ENCODE data around the gene RNF14.

DNA sequence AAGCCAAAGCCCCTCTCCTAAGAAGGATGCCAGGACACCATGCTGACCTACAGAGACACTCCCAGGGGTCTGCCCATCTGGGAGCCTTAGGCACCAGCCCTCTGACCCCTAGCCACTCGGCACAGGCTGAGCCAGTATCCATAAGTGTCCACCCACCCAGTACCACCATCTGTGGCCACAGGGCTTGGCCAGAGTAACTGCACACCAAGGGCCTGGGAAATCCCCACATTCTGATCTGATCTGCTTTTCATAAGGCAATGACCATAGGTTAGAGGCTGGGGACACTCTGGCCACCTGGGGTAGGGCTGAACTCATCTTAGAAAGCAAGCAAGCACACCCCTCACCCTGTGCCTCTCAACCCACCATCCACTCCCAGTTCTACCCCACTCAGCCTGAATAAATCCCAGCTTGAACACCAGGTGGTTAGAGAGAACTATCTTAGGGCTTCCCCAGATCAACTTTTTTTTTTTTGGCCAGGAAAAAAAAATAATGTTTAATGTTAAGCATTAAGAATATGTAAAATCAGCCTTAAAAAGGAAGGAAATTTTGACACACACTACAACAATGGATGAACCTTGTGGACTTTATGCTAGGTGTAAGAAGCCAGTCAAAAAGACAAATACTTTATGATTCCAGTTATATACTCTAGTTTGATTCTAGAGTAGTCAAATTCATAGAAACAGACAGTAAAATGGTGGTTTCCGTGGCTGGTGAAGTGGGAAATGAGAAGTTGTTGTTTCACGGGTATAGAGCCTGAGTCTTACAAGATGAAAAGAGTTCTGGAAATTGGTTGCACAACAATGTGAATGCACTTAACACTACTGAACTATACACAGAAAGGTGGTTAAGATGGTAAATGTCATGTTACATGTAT is 37.7 kb downstream of the RNF14 start:
- TF ChIP-seq NFIC (IDR thresholded peaks at IDR 0.05) (no peak), EGR1 (IDR thresholded peaks at IDR 0.05) (no peak), CEBPB (IDR thresholded peaks at IDR 0.05) (no peak), YY1 (IDR thresholded peaks at IDR 0.05; ENCODE audit: low read depth) (no peak), EP300 (IDR thresholded peaks at IDR 0.05; ENCODE audit: borderline replicate concordance) (no peak), FOXM1 (IDR thresholded peaks at IDR 0.05; ENCODE audit: borderline replicate concordance, low read depth) (no peak), TAF1 (IDR thresholded peaks at IDR 0.05; ENCODE audit: low read depth) (no peak), TEAD4 (IDR thresholded peaks at IDR 0.05) (no peak), RAD21 (IDR thresholded peaks at IDR 0.05; ENCODE audit: low read depth) (no peak)
- TF ChIP-seq, protein P1, sequence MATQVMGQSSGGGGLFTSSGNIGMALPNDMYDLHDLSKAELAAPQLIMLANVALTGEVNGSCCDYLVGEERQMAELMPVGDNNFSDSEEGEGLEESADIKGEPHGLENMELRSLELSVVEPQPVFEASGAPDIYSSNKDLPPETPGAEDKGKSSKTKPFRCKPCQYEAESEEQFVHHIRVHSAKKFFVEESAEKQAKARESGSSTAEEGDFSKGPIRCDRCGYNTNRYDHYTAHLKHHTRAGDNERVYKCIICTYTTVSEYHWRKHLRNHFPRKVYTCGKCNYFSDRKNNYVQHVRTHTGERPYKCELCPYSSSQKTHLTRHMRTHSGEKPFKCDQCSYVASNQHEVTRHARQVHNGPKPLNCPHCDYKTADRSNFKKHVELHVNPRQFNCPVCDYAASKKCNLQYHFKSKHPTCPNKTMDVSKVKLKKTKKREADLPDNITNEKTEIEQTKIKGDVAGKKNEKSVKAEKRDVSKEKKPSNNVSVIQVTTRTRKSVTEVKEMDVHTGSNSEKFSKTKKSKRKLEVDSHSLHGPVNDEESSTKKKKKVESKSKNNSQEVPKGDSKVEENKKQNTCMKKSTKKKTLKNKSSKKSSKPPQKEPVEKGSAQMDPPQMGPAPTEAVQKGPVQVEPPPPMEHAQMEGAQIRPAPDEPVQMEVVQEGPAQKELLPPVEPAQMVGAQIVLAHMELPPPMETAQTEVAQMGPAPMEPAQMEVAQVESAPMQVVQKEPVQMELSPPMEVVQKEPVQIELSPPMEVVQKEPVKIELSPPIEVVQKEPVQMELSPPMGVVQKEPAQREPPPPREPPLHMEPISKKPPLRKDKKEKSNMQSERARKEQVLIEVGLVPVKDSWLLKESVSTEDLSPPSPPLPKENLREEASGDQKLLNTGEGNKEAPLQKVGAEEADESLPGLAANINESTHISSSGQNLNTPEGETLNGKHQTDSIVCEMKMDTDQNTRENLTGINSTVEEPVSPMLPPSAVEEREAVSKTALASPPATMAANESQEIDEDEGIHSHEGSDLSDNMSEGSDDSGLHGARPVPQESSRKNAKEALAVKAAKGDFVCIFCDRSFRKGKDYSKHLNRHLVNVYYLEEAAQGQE (IDR thresholded peaks at IDR 0.05; ENCODE audit: low read depth): no peak
- TF ChIP-seq, protein P2, sequence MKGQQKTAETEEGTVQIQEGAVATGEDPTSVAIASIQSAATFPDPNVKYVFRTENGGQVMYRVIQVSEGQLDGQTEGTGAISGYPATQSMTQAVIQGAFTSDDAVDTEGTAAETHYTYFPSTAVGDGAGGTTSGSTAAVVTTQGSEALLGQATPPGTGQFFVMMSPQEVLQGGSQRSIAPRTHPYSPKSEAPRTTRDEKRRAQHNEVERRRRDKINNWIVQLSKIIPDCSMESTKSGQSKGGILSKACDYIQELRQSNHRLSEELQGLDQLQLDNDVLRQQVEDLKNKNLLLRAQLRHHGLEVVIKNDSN (IDR thresholded peaks at IDR 0.05): no peak
